CD14-positive monocyte (primary cell): ENCODE results near the gene RNF180. TPM values are rescaled to one million over a fixed set of nuclear protein-coding genes. Genes with fewer than 3 reads are reported as not detected.

ENCODE experiments used
- DNase-seq, 3 donors: peaks; one replicate each; pipeline ENCODE4 v3.0.0-alpha.2; 2011 to 2022
- H2AFZ ChIP-seq: 2 replicates; pipeline ENCODE4 v1.6.0; 2012; ENCODE audit warnings: mild to moderate bottlenecking, low read depth, low read length, inconsistent platforms; ENCODE audit not compliant: insufficient read depth, poor library complexity, severe bottlenecking
- H3K27ac ChIP-seq, 2 donors: 1 replicate in 1 of 2; 2 replicates in 1 of 2; pipeline ENCODE4 v1.5.1; 2012 to 2013; ENCODE audit warnings: low read length in 2 of 2, control low read depth in 1 of 2, inconsistent platforms in 1 of 2, low read depth in 1 of 2, mild to moderate bottlenecking in 1 of 2
- H3K27me3 ChIP-seq, 2 donors: one replicate each; pipeline versions ENCODE4 v1.6.0 to v1.6.1; 2011 to 2013; ENCODE audit warnings: low read length in 2 of 2; ENCODE audit not compliant: control insufficient read depth in 2 of 2, insufficient read depth in 2 of 2
- H3K36me3 ChIP-seq, 2 donors: replicated peaks in 1 of 2; 1 replicate in 1 of 2; 2 replicates in 1 of 2; pipeline versions ENCODE4 v1.5.1 to v1.6.1; 2012 to 2013; ENCODE audit warnings: low read length in 2 of 2, control low read depth in 1 of 2, inconsistent platforms in 1 of 2, mild to moderate bottlenecking in 1 of 2; ENCODE audit not compliant: insufficient read depth in 2 of 2, control insufficient read depth in 1 of 2
- H3K4me1 ChIP-seq, 2 donors: 1 replicate in 1 of 2; 2 replicates in 1 of 2; pipeline versions ENCODE4 v1.5.1 to v1.6.1; 2012 to 2013; ENCODE audit warnings: low read length in 2 of 2, control low read depth in 1 of 2, inconsistent platforms in 1 of 2, mild to moderate bottlenecking in 1 of 2, moderate library complexity in 1 of 2; ENCODE audit not compliant: insufficient read depth in 2 of 2, control insufficient read depth in 1 of 2
- H3K4me2 ChIP-seq: replicated peaks from 2 replicates; pipeline ENCODE3; 2012; ENCODE audit warnings: low read length, moderate library complexity, mild to moderate bottlenecking; ENCODE audit not compliant: poor library complexity, severe bottlenecking; ENCODE audit errors: extremely low read depth
- H3K4me3 ChIP-seq, 3 experiments: fragments of 200-600 bp in 1 of 3; sonication (generic) in 1 of 3; replicated peaks in 1 of 3; 1 replicate in 2 of 3; 2 replicates in 1 of 3; pipeline ENCODE4 v1.5.1; 2011 to 2013; ENCODE audit warnings: low read length in 3 of 3, mild to moderate bottlenecking in 3 of 3, control low read depth in 2 of 3, low read depth in 2 of 3, inconsistent platforms in 1 of 3, moderate library complexity in 1 of 3
- H3K79me2 ChIP-seq: 2 replicates; pipeline ENCODE4 v1.6.0; 2012; ENCODE audit warnings: mild to moderate bottlenecking, control low read depth, inconsistent platforms, low read length, moderate library complexity; ENCODE audit not compliant: insufficient read depth
- H3K9ac ChIP-seq: 2 replicates; pipeline ENCODE4 v1.6.0; 2017; ENCODE audit warnings: low read length, mild to moderate bottlenecking; ENCODE audit not compliant: insufficient read depth, poor library complexity, severe bottlenecking
- H3K9me3 ChIP-seq, 2 donors: replicated peaks in 1 of 2; 1 replicate in 1 of 2; 2 replicates in 1 of 2; pipeline versions ENCODE4 v1.5.1 to v1.6.1; 2012 to 2013; ENCODE audit warnings: low read length in 2 of 2, control low read depth in 1 of 2; ENCODE audit not compliant: control insufficient read depth in 1 of 2, insufficient read depth in 1 of 2
- H4K20me1 ChIP-seq: 2 replicates; pipeline ENCODE4 v1.6.0; 2012; ENCODE audit warnings: mild to moderate bottlenecking, low read length, control low read depth, moderate library complexity; ENCODE audit not compliant: insufficient read depth
- H3K27ac Mint-ChIP-seq, 7 donors: one replicate each; pipeline ENCODE4 v1.8.0; 2020; ENCODE audit warnings: mild to moderate bottlenecking in 7 of 7, mixed read lengths in 7 of 7, moderate library complexity in 6 of 7, inconsistent platforms in 2 of 7
- H3K27me3 Mint-ChIP-seq, 3 donors: one replicate each; pipeline ENCODE4 v1.8.0; 2021 to 2022; ENCODE audit warnings: low read depth in 3 of 3, mild to moderate bottlenecking in 3 of 3, mixed read lengths in 3 of 3, moderate library complexity in 3 of 3, inconsistent platforms in 1 of 3
- H3K36me3 Mint-ChIP-seq, 2 donors: one replicate each; pipeline ENCODE4 v1.8.0; 2020; ENCODE audit warnings: mixed read lengths in 2 of 2, inconsistent platforms in 1 of 2, mild to moderate bottlenecking in 1 of 2
- H3K4me1 Mint-ChIP-seq: one replicate; pipeline ENCODE4 v1.8.0; 2020; ENCODE audit warnings: mild to moderate bottlenecking, mixed read lengths
- H3K4me3 Mint-ChIP-seq, 2 donors: one replicate each; pipeline ENCODE4 v1.8.0; 2020; ENCODE audit warnings: mild to moderate bottlenecking in 2 of 2, mixed read lengths in 2 of 2, moderate library complexity in 1 of 2
- H3K9me3 Mint-ChIP-seq, 7 donors: one replicate each; pipeline ENCODE4 v1.8.0; 2020 to 2022; ENCODE audit warnings: mixed read lengths in 7 of 7, mild to moderate bottlenecking in 6 of 7, moderate library complexity in 6 of 7, inconsistent platforms in 2 of 7
- CTCF ChIP-seq: fragments of 200-600 bp; IDR thresholded peaks from one replicate; pipeline ENCODE4 v1.8.0; 2022; ENCODE audit warnings: antibody characterized with exemption, mild to moderate bottlenecking
- WGBS: methylation state at CpG from one replicate; pipeline ENCODE4 v1.1.5; 2013; ENCODE audit warnings: missing lambda C conversion rate; ENCODE audit not compliant: insufficient coverage; 5-methylcytosine and 5-hydroxymethylcytosine counted together
- intact Hi-C, 2 donors: fragments of 100-400 bp; cut with micrococcal nuclease; formaldehyde crosslinking; loops; one replicate each; pipeline versions ENCODE4 v1.15.0 to v1.15.1; 2023
- polyA plus RNA-seq, 3 donors: library from polyadenylated mRNA; depleted of rRNA in 1 of 3; unstranded in 2 of 3; stranded (reverse) in 1 of 3; fragments of 300-500 nt in 2 of 3; fragments of >200 nt in 1 of 3; fragmentation: Illumina TruSeq in 2 of 3; gene quantifications; 1 replicate in 2 of 3; 2 replicates in 1 of 3; pipeline ENCODE4 v1.2.3, GENCODE V29; 2012 to 2021

RNF180 gene
- polyA plus RNA-seq, 3 donors: not detected

- no peak overlapping the region for H3K9ac ChIP-seq
- no peaks in the 10 kb centered on the region for H3K36me3 Mint-ChIP-seq
- peaks cover 0 to 4% (median 0%) of the 10 kb centered on the region in 7 donors for H3K9me3 Mint-ChIP-seq
- H3K4me3 Mint-ChIP-seq: no peak overlapping the region
- H3K4me3 ChIP-seq: no peak overlapping the region
- H3K27ac Mint-ChIP-seq: no peak overlapping the region
- no peaks in the 10 kb centered on the region for H3K79me2 ChIP-seq
- no peak overlapping the region for H3K27ac ChIP-seq
- no peaks in the 10 kb centered on the region for H3K36me3 ChIP-seq
- H3K27me3 ChIP-seq: no peaks in the 10 kb centered on the region
- no peaks in the 10 kb centered on the region for H3K27me3 Mint-ChIP-seq
- DNase-seq: no peak
- no peaks in the 10 kb centered on the region for H4K20me1 ChIP-seq
- H2AFZ ChIP-seq: no peak overlapping the region
- no peak overlapping the region for H3K4me2 ChIP-seq
- no peaks in the 10 kb centered on the region for H3K9me3 ChIP-seq
- no peaks in the 10 kb centered on the region for H3K4me1 Mint-ChIP-seq
- intact Hi-C loops: no loop called here
- WGBS: no CpG with 5 or more reads among the region's 3 CpGs
- no peak for TF ChIP-seq CTCF
- H3K4me1 ChIP-seq: no peaks in the 10 kb centered on the region
These were observed 30.3 kb downstream of the RNF180 start for GRCh38 chr5:64195981-64196380.

GRCh38 chr5:64199425-64199824 lies 33.8 kb downstream of the RNF180 start:
- no CpG with 5 or more reads among the region's 1 CpG for WGBS
- Histone ChIP-seq H3K36me3 (no peaks in the 10 kb centered on the region), H4K20me1 (no peaks in the 10 kb centered on the region), H3K4me3 (no peak overlapping the region), H3K27ac (no peak overlapping the region), H2AFZ (no peak overlapping the region), H3K27me3 (no peaks in the 10 kb centered on the region), H3K4me1 (no peaks in the 10 kb centered on the region), H3K9me3 (no peaks in the 10 kb centered on the region), H3K4me2 (no peak overlapping the region), H3K79me2 (no peaks in the 10 kb centered on the region), H3K9ac (no peak overlapping the region)
- H3K4me1 Mint-ChIP-seq: no peaks in the 10 kb centered on the region
- H3K9me3 Mint-ChIP-seq: peaks cover 0 to 4% (median 0%) of the 10 kb centered on the region in 7 donors
- H3K36me3 Mint-ChIP-seq: no peaks in the 10 kb centered on the region
- H3K4me3 Mint-ChIP-seq: no peak overlapping the region
- no peak for DNase-seq
- intact Hi-C loops: no loop called here
- no peak for TF ChIP-seq CTCF
- H3K27me3 Mint-ChIP-seq: no peaks in the 10 kb centered on the region
- no peak overlapping the region for H3K27ac Mint-ChIP-seq
